GM13976 (cell line): ENCODE measurements around the gene JAKMIP2.

ENCODE experiments used
- DNase-seq: peaks from one replicate; pipeline ENCODE4 v3.0.0; 2012; ENCODE audit warnings: low spot score
- CTCF ChIP-seq: IDR thresholded peaks from 2 replicates; pipeline ENCODE4 v1.5.1; 2012; ENCODE audit warnings: borderline replicate concordance, mild to moderate bottlenecking; ENCODE audit not compliant: insufficient read depth; ENCODE audit errors: extremely low read depth, missing control alignments, control extremely low read depth
- in situ Hi-C: fragments of 300-500 bp; cut with MboI; formaldehyde crosslinking; loops from one replicate; pipeline ENCODE4 v1.12.0; 2022; ENCODE audit warnings: low sequenced_read_pairs, mixed read lengths, inconsistent platforms; ENCODE audit not compliant: unreplicated experiment

JAKMIP2 gene

GRCh38 chr5:147773587-147773986 lies 8.9 kb downstream of the JAKMIP2 start:
- in situ Hi-C loops = no loop called here
- DNase-seq = no peak
- TF ChIP-seq CTCF = no peak

- no peak for TF ChIP-seq CTCF
- in situ Hi-C loops = no loop called here
- DNase-seq = no peak
Observed at GRCh38 chr5:147773139-147773538, 9.4 kb downstream of the JAKMIP2 start.

- no peak for DNase-seq
- in situ Hi-C loops = no loop called here
Observed at GRCh38 chr5:147767048-147767447, 15.5 kb downstream of the JAKMIP2 start.

GRCh38 chr5:147763791-147764525 lies 18.6 kb downstream of the JAKMIP2 start:
- TF ChIP-seq CTCF = no peak
- in situ Hi-C loops = no loop called here
- no peak for DNase-seq

More at GRCh38 chr5:147767048-147767447, 15.5 kb downstream of the JAKMIP2 start:
- no peak for TF ChIP-seq CTCF

- no peak for DNase-seq
- in situ Hi-C loops = no loop called here
- no peak for TF ChIP-seq CTCF
Observed at GRCh38 chr5:147760086-147760875, 22.2 kb downstream of the JAKMIP2 start.

GRCh38 chr5:147759441-147759840 lies 23.1 kb downstream of the JAKMIP2 start:
- no peak for TF ChIP-seq CTCF
- in situ Hi-C loops = no loop called here
- DNase-seq = no peak
